HepG2 (cell line): Measurements from ENCODE around the gene RPL36. TPM values are rescaled to one million over a fixed set of nuclear protein-coding genes. Genes with fewer than 3 reads are reported as not detected.
A peak's percentile ranks its signal among the peaks of the same experiment; 100 is the strongest.

ENCODE experiments used
- ATAC-seq: fragments of 200-7000 bp; cut with Tn5 transposase; 3 replicates; pipeline ENCODE4 v1.9.1; 2020; ENCODE audit warnings: mild to moderate bottlenecking, moderate library complexity
- BruUV-seq: library from RNA; stranded (reverse); fragments of 400-500 nt; replicated peaks from 2 replicates; lab custom pipeline; 2021; lab: Mats Ljungman, UMichigan
- CTCF ChIA-PET: fragments of 300-600 bp; formaldehyde crosslinking; extraction: SDS; loops from one replicate; lab custom pipeline; 2021; ENCODE audit warnings: low total read pairs, inconsistent platforms, low intra/inter-chr PET ratio; lab: Yijun Ruan, JAX
- POLR2A ChIA-PET: fragments of 350-600 bp; sonication (Branson Sonifier 250); formaldehyde crosslinking; loops from one replicate; lab custom pipeline; 2020; ENCODE audit warnings: antibody characterized with exemption, inconsistent platforms; lab: Yijun Ruan, JAX
- DNase-seq: peaks from one replicate; pipeline ENCODE4 v3.0.0-alpha.2; 2015; ENCODE audit warnings: low spot score
- FAIRE-seq: peaks from 3 replicates; lab custom pipeline; 2011; peaks lifted over from hg19 to GRCh38; lab: Jason Lieb, UNC
- H2AFZ ChIP-seq: one replicate; pipeline ENCODE4 v1.6.1; 2011; ENCODE audit warnings: low read length, inconsistent platforms
- H3K27ac ChIP-seq: fragments of 300-600 bp; 3 replicates; pipeline ENCODE4 v1.8.0; 2011; ENCODE audit warnings: mixed run types, mild to moderate bottlenecking, mixed read lengths, low read length, inconsistent platforms; ENCODE audit not compliant: insufficient read depth; ENCODE audit errors: extremely low read length
- H3K27me3 ChIP-seq, 2 experiments: fragments of 200-600 bp in 1 of 2; 2 replicates in 1 of 2; 3 replicates in 1 of 2; pipeline versions ENCODE4 v1.6.0 to v1.8.0; 2011; ENCODE audit warnings: low read length in 2 of 2, mild to moderate bottlenecking in 2 of 2, moderate library complexity in 2 of 2, inconsistent platforms in 1 of 2; ENCODE audit not compliant: insufficient read depth in 2 of 2, control insufficient read depth in 1 of 2
- H3K36me3 ChIP-seq, 2 experiments: fragments of 200-600 bp in 1 of 2; replicated peaks in 1 of 2; 2 replicates in 1 of 2; 3 replicates in 1 of 2; pipeline versions ENCODE4 v1.5.1 to v1.8.0; 2011; ENCODE audit warnings: low read length in 2 of 2, inconsistent platforms in 1 of 2; ENCODE audit not compliant: insufficient read depth in 2 of 2, control insufficient read depth in 1 of 2
- H3K4me1 ChIP-seq: 2 replicates; pipeline ENCODE4 v1.5.1; 2012; ENCODE audit warnings: low read length, inconsistent platforms; ENCODE audit not compliant: insufficient read depth
- H3K4me2 ChIP-seq: 2 replicates; pipeline ENCODE4 v1.6.0; 2011; ENCODE audit warnings: low read depth, low read length, inconsistent platforms
- H3K4me3 ChIP-seq, 3 experiments: fragments of 200-600 bp in 1 of 3; sonication (generic), shearing (Covaris generic) in 1 of 3; replicated peaks in 1 of 3; 2 replicates each; pipeline ENCODE4 v1.5.1; 2011 to 2016; ENCODE audit warnings: low read length in 3 of 3, inconsistent platforms in 2 of 3, low read depth in 2 of 3, mild to moderate bottlenecking in 2 of 3, control low read depth in 1 of 3, mixed read lengths in 1 of 3; ENCODE audit not compliant: insufficient read depth in 1 of 3
- H3K79me2 ChIP-seq: one replicate; pipeline ENCODE4 v1.6.1; 2011; ENCODE audit warnings: low read length, inconsistent platforms; ENCODE audit not compliant: insufficient read depth
- H3K9ac ChIP-seq: 2 replicates; pipeline ENCODE4 v1.6.0; 2011; ENCODE audit warnings: mild to moderate bottlenecking, low read depth, low read length, inconsistent platforms; ENCODE audit not compliant: insufficient read depth
- H3K9me3 ChIP-seq: 2 replicates; pipeline ENCODE4 v1.5.1; 2012; ENCODE audit warnings: mild to moderate bottlenecking, low read length
- H4K20me1 ChIP-seq: 2 replicates; pipeline ENCODE4 v1.6.0; 2011; ENCODE audit warnings: inconsistent platforms, mild to moderate bottlenecking, low read length, moderate library complexity; ENCODE audit not compliant: insufficient read depth
- AGO1 ChIP-seq: fragments of 200-400 bp; formaldehyde crosslinking; IDR thresholded peaks from 2 replicates; pipeline ENCODE4 v1.6.1; 2017; ENCODE audit warnings: mild to moderate bottlenecking, low read depth, low read length, moderate library complexity; ENCODE audit not compliant: poor library complexity, severe bottlenecking
- AGO2 ChIP-seq: fragments of 200-400 bp; formaldehyde crosslinking; optimal IDR thresholded peaks from 2 replicates; pipeline ENCODE3; 2017; ENCODE audit warnings: mild to moderate bottlenecking, low read depth, low read length, moderate library complexity
- ATF7-NPFF ChIP-seq: sonication (generic); formaldehyde crosslinking; IDR thresholded peaks from 2 replicates; pipeline ENCODE4 v1.8.1; 2023; ENCODE audit warnings: mild to moderate bottlenecking, low read depth, missing genetic modification reagents, moderate library complexity
- POLR2A ChIP-seq, 2 experiments: IDR thresholded peaks; 2 replicates each; pipeline ENCODE4 v1.6.1; 2011; ENCODE audit warnings: low read depth in 2 of 2, low read length in 2 of 2, mild to moderate bottlenecking in 1 of 2, moderate library complexity in 1 of 2; ENCODE audit not compliant: insufficient read depth in 1 of 2
- POLR2G ChIP-seq: fragments of 200-400 bp; formaldehyde crosslinking; IDR thresholded peaks from 2 replicates; pipeline ENCODE4 v1.6.1; 2018; ENCODE audit warnings: mild to moderate bottlenecking, low read depth, low read length, moderate library complexity
- RBM22 ChIP-seq: fragments of 200-400 bp; formaldehyde crosslinking; optimal IDR thresholded peaks from 2 replicates; pipeline ENCODE3; 2017; ENCODE audit warnings: mild to moderate bottlenecking, low read length, moderate library complexity
- RFXAP ChIP-seq: sonication (generic); formaldehyde crosslinking; IDR thresholded peaks from 2 replicates; pipeline ENCODE4 v1.4.0; 2020; ENCODE audit warnings: missing genetic modification reagents, borderline replicate concordance
- SRF ChIP-seq: IDR thresholded peaks from 2 replicates; pipeline ENCODE4 v1.6.1; 2011; ENCODE audit warnings: mild to moderate bottlenecking, low read depth, low read length, moderate library complexity
- ZC3H13 ChIP-seq: sonication (generic); formaldehyde crosslinking; IDR thresholded peaks from 2 replicates; pipeline ENCODE4 v1.8.1; 2023; ENCODE audit warnings: mild to moderate bottlenecking, missing genetic modification reagents, moderate library complexity
- ZHX2 ChIP-seq, 2 experiments: sonication (generic) in 1 of 2; formaldehyde crosslinking in 1 of 2; IDR thresholded peaks; 2 replicates each; pipeline versions ENCODE4 v1.6.1 to v1.9.0; 2014 to 2022; ENCODE audit warnings: antibody characterized with exemption in 1 of 2, borderline replicate concordance in 1 of 2, inconsistent platforms in 1 of 2, low read depth in 1 of 2, missing genetic modification reagents in 1 of 2
- ZNF761 ChIP-seq: sonication (generic); formaldehyde crosslinking; conservative IDR thresholded peaks from 2 replicates; pipeline ENCODE4 v1.4.0; 2020; ENCODE audit warnings: mild to moderate bottlenecking, missing genetic modification reagents
- ZNF772 ChIP-seq: sonication (generic); formaldehyde crosslinking; IDR thresholded peaks from 2 replicates; pipeline ENCODE4 v1.5.0; 2020; ENCODE audit warnings: mild to moderate bottlenecking, missing genetic modification reagents
- WGBS: methylation state at CpG from one replicate; pipeline ENCODE4 v1.1.6; 2017; ENCODE audit warnings: low lambda C conversion rate; 5-methylcytosine and 5-hydroxymethylcytosine counted together
- in situ Hi-C: cut with HindIII; loops from 2 replicates; pipeline ENCODE4 v1.10.0; 2017; ENCODE audit warnings: low pct_unique_long_range_greater_than_20kb; ENCODE audit not compliant: extremely low pct_ligation_motif_present
- intact Hi-C: fragments of 100-400 bp; cut with micrococcal nuclease; formaldehyde crosslinking; loops from one replicate; pipeline ENCODE4 v1.10.0; 2022; ENCODE audit not compliant: unreplicated experiment
- polyA plus RNA-seq, 8 experiments: library from polyadenylated mRNA; depleted of rRNA in 3 of 8; stranded (reverse) in 7 of 8; unstranded in 1 of 8; fragments of >200 nt; fragmentation: Illumina TruSeq in 4 of 8; extraction: Trizol in 4 of 8; gene quantifications; 2 replicates each; pipeline versions ENCODE4 v1.2.1 to v1.2.3, GENCODE V29; 2011 to 2016; ENCODE audit warnings: low read depth in 4 of 8, missing spikeins in 1 of 8, mixed read lengths in 1 of 8; ENCODE audit not compliant: insufficient read depth in 1 of 8
- total RNA-seq, 5 experiments: library from RNA; depleted of rRNA; stranded (reverse); fragments of >200 nt; fragmentation: Illumina TruSeq; extraction: Trizol; gene quantifications; 2 replicates each; pipeline ENCODE4 v1.2.3, GENCODE V29; 2016; ENCODE audit warnings: low read depth in 1 of 5

Gene RPL36
- total and polyA plus RNA-seq, 2 of the 13 experiments (the other 11 are each of a cell fraction or from before 2014, with no cell fraction given) = 706 to 740 TPM

GRCh38 chr19:5697022-5697889 lies 7.2 kb downstream of the RPL36 start (continued):
- TF ChIP-seq ZNF761 (CRISPR knock-in tag) = no peak

- ATAC-seq (no peak; the same call in 2 of the 3 replicates), FAIRE-seq (no peak), DNase-seq (no peak)
- no peaks in the 10 kb centered on the region for H3K27me3 ChIP-seq
- in situ Hi-C loops (no loop called here), intact Hi-C loops (no loop called here)
- ChIA-PET POLR2A (interaction anchor here (3.2 kb wide), 1 partner anchor 8 kb away, joined by 12 read pairs; the partner anchor contains the start of gene RPL36), CTCF (no interaction called here)
- no TSS peak for BruUV-seq
- H3K9me3 ChIP-seq = no peaks in the 10 kb centered on the region
- no peak overlapping the region for H3K27ac ChIP-seq
- no peak overlapping the region for H3K9ac ChIP-seq
- 98% methylated on average over 24 of the region's 30 CpGs for WGBS
- no peak overlapping the region for H3K4me2 ChIP-seq
- TF ChIP-seq POLR2G (peak; percentile 14; the same call in 1 of the 2 replicates), POLR2A (IDR thresholded peaks at IDR 0.05; ENCODE audit: insufficient read depth in 1 of 2, low read depth in 2 of 2, low read length in 2 of 2) (peak in 1 of 2 experiments; percentile 36; a peak in 2 of 4 replicates), AGO1 (peak; percentile 65), AGO2 (peak; percentile 91), RFXAP (CRISPR knock-in tag) (no peak), ATF7-NPFF (no peak), RBM22 (peak; percentile 35), ZHX2 (IDR thresholded peaks at IDR 0.05; ENCODE audit: low read depth) (no peak), ZHX2 (CRISPR knock-in tag; IDR thresholded peaks at IDR 0.05; ENCODE audit: borderline replicate concordance) (no peak), ZNF772 (no peak), SRF (no peak), ZC3H13 (CRISPR knock-in tag) (no peak)
- H4K20me1 ChIP-seq = peaks cover 13% of the 10 kb centered on the region; the same call in 1 of the 2 replicates
- no peak overlapping the region for H3K4me3 ChIP-seq
- no peaks in the 10 kb centered on the region for H3K4me1 ChIP-seq
- H2AFZ ChIP-seq = no peak overlapping the region
- H3K79me2 ChIP-seq = peaks cover 5% of the 10 kb centered on the region
- H3K36me3 ChIP-seq = peaks cover 32 to 66% of the 10 kb centered on the region in 2 experiments
These were observed 8.0 kb downstream of the RPL36 start for GRCh38 chr19:5697890-5698634.
